KOPT-K1 (cell line): ENCODE data around the gene AR.

Experiments
- H3K27ac ChIP-seq: fragments of 200-600 bp; sonication (generic); 2 replicates; pipeline ENCODE4 v1.5.1; 2016; ENCODE audit warnings: antibody characterized with exemption, mild to moderate bottlenecking, low read depth, low read length; ENCODE audit not compliant: poor library complexity, severe bottlenecking
- H3K36me3 ChIP-seq: fragments of 200-600 bp; sonication (generic); 2 replicates; pipeline ENCODE4 v1.5.1; 2017; ENCODE audit warnings: antibody characterized with exemption, mild to moderate bottlenecking, low read length, moderate library complexity; ENCODE audit not compliant: insufficient read depth
- H3K9me3 ChIP-seq: fragments of 200-600 bp; sonication (generic); 2 replicates; pipeline ENCODE4 v1.5.1; 2017; ENCODE audit warnings: antibody characterized with exemption, low read length, mild to moderate bottlenecking; ENCODE audit not compliant: insufficient read depth, poor library complexity, severe bottlenecking

Gene AR

GRCh38 chrX:67777148-67777547 lies 233.3 kb downstream of the AR start:
- Histone ChIP-seq H3K36me3 (no peaks in the 10 kb centered on the region), H3K27ac (no peak overlapping the region), H3K9me3 (no peaks in the 10 kb centered on the region)

DNA sequence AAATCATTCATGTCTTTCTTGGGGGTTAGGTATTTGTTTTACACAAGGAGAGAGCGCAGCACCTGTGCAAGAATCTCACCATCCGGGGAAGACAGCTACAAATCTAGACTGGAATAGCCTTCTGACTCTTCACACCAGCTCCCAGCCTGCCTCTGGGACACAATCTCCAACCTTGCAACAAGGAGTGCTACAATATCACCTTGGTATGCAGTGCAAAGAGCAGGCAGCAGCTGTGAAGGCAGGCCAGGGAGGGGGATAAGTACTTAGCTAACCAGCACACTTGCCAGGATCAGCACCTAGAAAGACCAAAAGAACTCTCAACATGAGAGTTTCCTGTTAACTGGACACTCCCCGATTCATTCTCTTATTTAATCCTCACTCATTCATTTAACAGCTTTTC lies 235.3 kb downstream of the AR start:
- H3K27ac ChIP-seq, result no peak overlapping the region
- no peaks in the 10 kb centered on the region for H3K36me3 ChIP-seq
- H3K9me3 ChIP-seq, result no peaks in the 10 kb centered on the region
